Daoy (cell line): ENCODE measurements around the gene CHRNB4. TPM values are rescaled to one million over a fixed set of nuclear protein-coding genes. Genes with fewer than 3 reads are reported as not detected.
"Not testable (repeated sequence)": the region's sequence is repeated elsewhere in the genome, so short reads cannot be mapped to it uniquely, and the experiment has no call there.

Experiments used
- DNase-seq: peaks from one replicate; pipeline ENCODE4 v3.0.0-alpha.2; 2015; ENCODE audit warnings: low read depth
- total RNA-seq: library from RNA; depleted of rRNA; stranded (reverse); fragments of >200 nt; shearing (Covaris generic); gene quantifications from 2 replicates; pipeline ENCODE4 v1.2.3, GENCODE V29; 2014; rRNA removed

The CHRNB4 gene
- total RNA-seq, 1 experiment from 2014 or later, result 0.06 TPM

DNA sequence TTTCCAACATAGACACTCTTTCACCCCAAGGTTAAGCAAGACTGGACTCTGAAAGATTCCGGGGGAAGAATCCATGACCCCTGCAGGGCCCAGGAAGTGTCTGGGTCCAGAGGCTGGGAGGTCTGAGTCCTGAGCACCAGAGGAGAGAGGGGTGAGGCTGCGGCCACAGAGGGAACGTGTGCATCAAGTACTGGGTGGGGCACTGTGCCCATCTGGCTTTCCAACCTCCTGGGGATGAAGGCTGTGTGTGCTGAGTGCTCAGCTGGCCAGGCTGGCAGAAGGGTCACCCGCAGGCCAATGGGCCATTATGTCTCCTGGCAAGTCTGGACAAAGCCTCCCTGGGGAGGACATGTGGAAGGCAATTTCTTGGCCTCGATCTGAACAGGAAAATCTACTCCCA, 23.5 kb downstream of the CHRNB4 start:
- no peak for DNase-seq

DNA sequence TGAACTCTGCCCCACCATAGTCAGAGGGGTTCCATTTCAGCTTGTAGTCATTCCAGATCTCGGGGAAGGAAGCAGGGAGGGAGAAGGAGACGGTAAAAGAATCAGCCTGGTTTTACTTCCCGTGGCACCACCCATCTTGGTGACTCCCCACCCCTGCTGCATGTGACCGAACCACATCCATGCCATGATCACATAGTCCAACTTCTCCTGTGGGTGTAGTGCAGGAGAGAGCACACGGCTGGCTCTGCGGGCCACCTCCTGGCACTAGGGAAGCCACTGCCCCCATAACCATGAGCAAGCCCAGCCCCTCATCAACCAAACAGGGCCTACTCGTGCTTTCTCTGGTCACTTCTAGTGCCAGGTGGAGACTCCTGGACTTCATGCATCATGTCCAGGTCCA, 23.9 kb downstream of the CHRNB4 start:
- no peak for DNase-seq

DNA sequence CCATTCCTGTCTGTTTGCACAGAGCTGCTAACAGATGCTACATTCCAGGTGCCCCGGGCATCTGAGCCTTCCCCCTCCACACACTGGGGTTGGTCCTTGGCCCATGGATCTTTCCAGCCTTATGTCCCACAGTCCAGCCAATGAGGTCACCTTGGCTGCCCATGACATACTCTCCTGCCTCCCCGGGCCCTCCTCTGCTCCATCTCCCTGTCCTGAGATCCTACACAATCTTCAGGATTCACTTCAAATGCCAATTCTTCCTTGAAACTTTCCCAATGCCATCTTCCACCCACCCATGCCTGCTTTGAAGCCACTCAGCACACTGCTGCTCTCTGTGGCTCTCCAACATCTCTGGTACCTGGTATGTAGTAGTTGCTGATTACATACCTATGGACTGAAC, 24.5 kb downstream of the CHRNB4 start:
- no peak for DNase-seq

DNA sequence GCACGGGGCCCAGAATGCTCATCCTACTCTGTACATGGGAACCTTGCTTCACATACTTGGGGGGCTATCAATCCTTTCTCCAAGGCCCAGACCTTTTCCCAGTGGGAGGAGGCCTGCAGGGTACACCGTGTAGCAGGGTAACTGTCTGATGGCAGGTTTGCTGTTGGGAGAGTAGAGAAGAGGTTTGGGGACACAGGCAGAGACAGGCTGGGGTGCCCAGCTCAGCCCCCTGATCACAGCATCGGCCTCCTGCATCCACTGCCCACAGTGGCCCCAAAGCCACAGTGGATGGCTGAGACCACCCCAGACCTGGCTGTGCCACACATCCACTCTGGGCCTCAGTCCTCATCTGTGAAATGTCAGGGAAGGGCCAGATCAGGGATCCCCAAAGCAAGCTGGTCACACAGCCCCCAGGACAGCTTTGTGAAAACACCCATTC, 25.8 kb downstream of the CHRNB4 start:
- DNase-seq, result no peak

DNA sequence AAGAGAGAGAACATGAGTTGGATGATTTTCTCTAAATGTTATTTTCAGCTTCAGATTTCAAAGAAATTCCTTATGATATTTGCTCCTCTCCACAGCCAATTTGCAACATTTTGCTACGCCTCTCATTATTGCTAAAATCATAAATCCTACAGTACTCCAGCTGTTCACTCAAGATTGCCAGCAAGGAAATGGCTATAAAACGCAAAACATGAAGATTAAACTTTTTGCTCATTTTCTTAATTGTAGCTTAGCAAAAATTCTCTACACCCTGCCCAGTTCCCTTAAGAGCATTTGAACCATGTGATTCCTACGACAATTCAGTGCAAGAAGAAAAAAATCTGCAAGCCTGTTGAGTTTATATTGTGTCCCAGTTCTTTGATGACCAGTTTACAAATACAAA, 27.0 kb downstream of the CHRNB4 start:
- DNase-seq, result no peak

DNA sequence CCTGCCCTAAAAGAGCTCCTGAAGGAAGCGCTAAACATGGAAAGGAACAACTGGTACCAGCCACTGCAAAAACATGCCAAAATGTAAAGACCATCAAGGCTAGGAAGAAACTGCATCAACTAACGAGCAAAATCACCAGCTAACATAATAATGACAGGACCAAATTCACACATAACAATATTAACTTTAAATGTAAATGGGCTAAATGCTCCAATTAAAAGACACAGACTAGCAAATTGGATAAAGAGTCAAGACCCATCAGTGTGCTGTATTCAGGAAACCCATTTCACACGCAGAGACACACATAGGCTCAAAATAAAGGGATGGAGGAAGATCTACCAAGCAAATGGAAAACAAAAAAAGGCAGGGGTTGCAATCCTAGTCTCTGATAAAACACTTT, 31.5 kb downstream of the CHRNB4 start:
- not testable (repeated sequence) for DNase-seq

DNA sequence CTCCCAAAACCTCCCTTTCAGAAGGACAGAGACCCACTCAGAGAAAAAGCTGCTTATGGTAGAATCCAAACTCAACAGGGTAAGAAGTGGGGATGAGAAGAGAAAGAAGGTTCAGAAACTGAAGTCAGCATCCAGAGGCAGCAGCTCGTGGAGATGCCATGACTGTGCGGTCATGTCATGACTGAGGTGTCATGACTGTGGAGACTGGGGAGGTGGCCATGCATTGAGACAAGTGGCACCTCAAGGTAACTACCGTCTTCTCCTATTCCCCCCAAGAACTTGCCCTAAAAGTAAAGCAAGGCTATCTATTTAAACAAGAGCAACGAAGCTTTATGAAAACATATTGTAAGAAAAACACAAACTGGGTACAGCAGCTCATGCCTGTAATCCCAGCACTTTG, 35.3 kb downstream of the CHRNB4 start:
- no peak for DNase-seq

DNA sequence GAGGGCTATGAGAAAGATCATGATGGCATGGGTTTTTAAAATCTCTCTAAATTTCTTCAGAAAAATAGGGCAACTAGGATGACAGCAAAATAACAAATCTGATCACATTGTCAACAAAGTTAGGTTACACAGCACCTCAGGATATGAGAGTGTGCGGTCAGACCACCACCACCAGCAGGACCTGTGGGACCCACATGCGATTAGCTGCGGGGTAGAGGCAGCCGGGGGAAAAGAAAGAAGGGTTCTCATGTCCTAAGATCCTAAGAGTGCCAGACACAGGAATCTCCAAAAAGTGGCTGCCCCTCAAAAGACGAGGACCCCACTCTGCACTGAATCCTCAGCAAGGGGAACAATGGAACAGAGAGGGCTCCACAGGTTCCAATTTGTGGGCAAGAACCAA, 35.8 kb downstream of the CHRNB4 start:
- DNase-seq, result no peak

DNA sequence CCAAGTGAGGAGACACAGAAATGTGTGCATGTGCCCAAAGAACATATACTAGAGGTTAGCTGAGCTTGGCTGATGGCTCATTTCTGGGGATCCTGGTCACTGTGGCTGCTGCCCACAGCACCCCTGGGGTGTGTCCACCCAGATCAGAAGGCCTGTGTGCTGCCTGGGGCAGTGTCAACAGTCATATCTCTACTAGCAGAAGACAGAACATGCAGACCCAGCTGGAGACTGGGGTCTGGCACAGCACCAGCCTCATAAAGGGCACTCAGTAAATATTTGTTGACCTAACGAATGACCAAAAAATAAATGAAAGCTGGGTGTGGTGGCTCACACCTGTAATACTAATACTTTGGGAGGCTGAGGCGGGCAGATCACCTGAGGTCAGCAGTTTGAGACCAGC, 36.6 kb downstream of the CHRNB4 start:
- DNase-seq, result no peak

DNA sequence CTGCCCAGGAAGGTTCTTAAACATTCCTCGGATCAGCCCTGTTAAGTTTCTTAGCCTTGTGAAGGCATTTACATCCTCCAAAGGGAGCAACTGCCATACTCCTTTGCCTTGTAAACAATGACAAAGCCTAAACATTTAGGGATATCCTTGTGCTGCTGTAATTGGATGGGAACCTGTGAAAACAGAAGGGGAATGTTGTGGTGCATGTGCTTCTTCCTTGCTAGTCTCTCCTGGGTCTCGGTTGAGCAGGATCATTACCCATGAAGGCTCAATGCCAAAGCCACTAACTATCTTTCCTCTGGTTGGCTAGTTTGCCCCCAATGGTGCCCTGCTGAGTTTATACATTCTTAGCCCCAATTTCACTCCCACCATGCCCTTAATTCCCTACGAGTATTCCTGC, 37.5 kb downstream of the CHRNB4 start:
- no peak for DNase-seq

DNA sequence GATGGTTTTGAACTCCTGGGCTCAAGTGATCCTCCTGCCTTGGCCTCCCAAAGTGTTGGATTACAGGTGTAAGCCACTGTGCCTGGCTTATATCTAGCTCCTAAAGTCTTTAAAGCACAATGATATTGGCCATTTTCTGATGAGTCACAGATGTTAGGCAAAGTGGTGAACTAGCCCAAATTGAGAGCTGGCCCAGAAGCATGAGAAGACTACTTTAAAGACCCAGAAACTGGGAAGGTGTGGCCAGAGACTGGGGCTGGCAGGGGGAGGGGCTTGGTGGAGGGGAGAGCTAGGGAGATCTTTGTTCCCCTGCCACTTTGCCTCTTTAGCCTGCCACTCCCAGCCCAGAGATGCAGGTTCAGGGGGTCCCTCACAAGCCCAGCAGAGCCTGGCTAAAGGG, 41.8 kb downstream of the CHRNB4 start:
- no peak for DNase-seq

DNA sequence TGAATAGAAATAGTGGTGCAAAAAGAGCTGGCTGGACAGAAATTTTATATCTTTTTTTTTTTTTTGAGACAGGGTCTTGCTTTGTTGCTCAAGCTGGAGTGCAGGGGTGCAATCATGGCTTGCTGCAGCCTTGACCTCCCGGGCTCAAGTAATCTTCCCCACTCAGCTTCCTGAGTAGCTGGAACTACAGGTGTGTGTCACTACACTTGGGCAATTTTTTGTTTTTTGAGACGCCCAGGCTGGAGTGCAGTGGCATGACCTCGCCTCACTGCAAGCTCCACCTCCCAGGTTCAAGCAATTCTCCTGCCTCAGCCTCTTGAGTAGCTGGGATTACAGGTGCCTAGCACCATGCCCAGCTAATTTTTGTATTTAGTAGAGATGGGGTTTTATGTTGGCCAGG, 42.7 kb downstream of the CHRNB4 start:
- DNase-seq, result no peak

DNA sequence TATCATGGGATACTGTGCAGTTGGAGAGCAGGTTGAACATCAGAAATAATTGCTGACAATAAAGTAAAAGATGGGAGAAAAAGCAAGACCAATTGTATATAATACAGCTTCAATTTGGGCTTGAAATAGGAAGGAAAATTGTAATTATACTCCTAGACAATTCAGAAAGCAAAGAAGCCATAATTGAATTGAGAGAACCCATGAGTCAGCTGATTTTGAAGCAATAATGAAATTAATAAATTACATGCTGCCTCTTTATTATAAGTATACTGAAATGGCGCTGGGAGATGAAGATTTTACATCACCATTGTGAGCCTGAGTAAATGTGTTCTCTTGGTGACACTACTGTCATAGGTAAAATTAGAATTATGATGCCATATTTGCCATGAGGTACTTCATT, 43.4 kb downstream of the CHRNB4 start:
- DNase-seq, result no peak

DNA sequence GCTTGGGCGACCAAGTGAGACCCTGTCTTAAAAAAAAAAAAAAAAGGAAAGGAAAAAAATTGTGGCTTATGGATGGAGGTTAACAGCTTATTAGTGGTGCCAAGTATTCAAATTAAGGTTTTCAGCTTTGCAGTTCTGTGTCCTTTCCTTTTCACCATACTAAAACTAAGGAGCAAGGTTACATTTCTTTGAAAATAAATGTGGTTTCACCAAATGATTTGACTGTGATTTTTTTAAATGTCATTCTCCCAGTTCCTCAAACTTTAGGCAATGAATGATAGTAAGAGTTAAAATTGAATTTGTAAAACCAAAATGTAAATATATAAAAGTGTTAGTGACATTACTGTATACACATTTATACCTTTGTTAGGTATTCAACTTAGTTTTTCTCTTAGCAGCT, 66.1 kb downstream of the CHRNB4 start:
- DNase-seq, result no peak

Other genes starting within 250 kb of the CHRNB4 start
- 6.8 and 10.1 TPM in 2 replicates for gene IREB2, start 203.0 kb downstream of the CHRNB4 start, total RNA-seq
- gene HYKK, start 133.6 kb downstream of the CHRNB4 start, total RNA-seq, result 3.0 and 3.8 TPM in 2 replicates
- 565 and 567 TPM in 2 replicates for gene PSMA4, start 100.8 kb downstream of the CHRNB4 start, total RNA-seq
- 25.0 and 35.1 TPM in 2 replicates for gene CHRNA5, start 75.7 kb downstream of the CHRNB4 start, total RNA-seq
- 0.17 and 3.5 TPM in 2 replicates for gene CHRNA3, start 20.2 kb downstream of the CHRNB4 start, total RNA-seq
- 1.1 and 1.8 TPM in 2 replicates for gene ADAMTS7, start 170.3 kb upstream of the CHRNB4 start, total RNA-seq
- 270 and 334 TPM in 2 replicates for gene MORF4L1, start 231.7 kb upstream of the CHRNB4 start, total RNA-seq